Measurements from ENCODE around the gene FARP1.

Gene FARP1

DNA sequence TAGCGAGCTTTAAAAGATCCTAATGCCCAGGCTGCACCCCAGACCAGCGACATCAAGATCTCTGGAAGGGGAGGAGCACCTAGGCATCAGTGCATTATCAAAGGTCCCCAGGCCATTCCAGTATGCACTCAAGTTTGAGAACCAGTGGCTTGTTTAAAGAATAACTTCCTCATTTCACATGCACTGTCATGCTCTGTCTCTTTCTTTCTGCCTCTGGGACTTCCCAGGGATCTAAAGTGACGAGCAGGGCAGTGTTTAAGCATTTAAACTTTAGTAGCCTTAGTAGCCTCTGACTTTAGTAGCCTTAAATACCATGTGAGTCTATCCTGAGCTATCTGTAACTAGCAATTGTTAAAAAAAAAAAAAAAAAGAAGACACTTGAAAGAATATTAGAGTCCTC lies 8.9 kb upstream of the FARP1 start:
- no peak for DNase-seq (ENCODE audit: low read depth)
- TF ChIP-seq, protein P1, sequence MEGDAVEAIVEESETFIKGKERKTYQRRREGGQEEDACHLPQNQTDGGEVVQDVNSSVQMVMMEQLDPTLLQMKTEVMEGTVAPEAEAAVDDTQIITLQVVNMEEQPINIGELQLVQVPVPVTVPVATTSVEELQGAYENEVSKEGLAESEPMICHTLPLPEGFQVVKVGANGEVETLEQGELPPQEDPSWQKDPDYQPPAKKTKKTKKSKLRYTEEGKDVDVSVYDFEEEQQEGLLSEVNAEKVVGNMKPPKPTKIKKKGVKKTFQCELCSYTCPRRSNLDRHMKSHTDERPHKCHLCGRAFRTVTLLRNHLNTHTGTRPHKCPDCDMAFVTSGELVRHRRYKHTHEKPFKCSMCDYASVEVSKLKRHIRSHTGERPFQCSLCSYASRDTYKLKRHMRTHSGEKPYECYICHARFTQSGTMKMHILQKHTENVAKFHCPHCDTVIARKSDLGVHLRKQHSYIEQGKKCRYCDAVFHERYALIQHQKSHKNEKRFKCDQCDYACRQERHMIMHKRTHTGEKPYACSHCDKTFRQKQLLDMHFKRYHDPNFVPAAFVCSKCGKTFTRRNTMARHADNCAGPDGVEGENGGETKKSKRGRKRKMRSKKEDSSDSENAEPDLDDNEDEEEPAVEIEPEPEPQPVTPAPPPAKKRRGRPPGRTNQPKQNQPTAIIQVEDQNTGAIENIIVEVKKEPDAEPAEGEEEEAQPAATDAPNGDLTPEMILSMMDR (conservative IDR thresholded peaks at IDR 0.05; ENCODE audit: control insufficient read depth, insufficient read depth, low read depth, low read length) = no peak
- no peak overlapping the region for H3K4me3 ChIP-seq (ENCODE audit: control insufficient read depth, low read depth, low read length)

DNA sequence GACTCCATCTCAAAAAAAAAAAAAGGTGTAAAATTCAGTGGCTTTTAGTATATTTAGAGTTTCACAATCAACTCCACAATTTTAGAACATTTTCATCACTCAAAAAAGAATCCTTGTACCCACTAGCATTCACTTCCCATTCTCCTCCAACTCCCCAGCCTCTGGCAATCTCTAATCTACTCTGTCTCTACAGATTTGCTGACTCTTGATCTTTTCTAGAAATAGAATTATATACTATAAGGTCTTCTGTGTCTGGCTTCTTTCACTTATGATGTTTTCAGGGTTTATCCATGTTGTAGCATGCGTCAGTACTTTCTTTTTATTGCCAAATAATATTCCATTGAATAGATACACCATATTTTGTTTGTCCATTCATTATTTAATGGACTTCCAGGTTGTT lies 8.0 kb upstream of the FARP1 start:
- TF ChIP-seq, protein P1 (conservative IDR thresholded peaks at IDR 0.05; ENCODE audit: control insufficient read depth, insufficient read depth, low read depth, low read length) = no peak
- H3K4me3 ChIP-seq (ENCODE audit: control insufficient read depth, low read depth, low read length) = no peak overlapping the region
- DNase-seq (ENCODE audit: low read depth) = no peak

DNA sequence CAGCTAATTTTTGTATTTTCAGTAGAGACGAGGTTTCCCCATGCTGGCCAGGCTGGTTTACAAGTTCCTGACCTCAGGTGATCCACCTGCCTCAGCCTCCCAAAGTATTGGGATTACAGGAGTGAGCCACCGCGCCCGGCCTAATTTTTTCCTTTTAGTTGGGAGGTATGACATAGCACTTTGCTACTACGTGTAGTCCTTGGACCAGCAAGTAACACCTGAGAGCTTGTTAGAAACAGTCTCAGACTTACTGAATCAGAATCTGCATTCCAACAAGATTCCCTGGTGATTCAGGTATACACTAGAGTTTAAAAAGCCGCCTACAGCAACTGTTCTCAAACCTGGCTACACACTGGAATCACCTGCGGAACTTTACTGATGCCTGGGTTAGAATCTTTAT lies 1.8 kb upstream of the FARP1 start:
- DNase-seq (ENCODE audit: low read depth) = no peak
- no peak overlapping the region for H3K4me3 ChIP-seq (ENCODE audit: control insufficient read depth, low read depth, low read length)
- TF ChIP-seq, protein P1 (conservative IDR thresholded peaks at IDR 0.05; ENCODE audit: control insufficient read depth, insufficient read depth, low read depth, low read length) = no peak

DNA sequence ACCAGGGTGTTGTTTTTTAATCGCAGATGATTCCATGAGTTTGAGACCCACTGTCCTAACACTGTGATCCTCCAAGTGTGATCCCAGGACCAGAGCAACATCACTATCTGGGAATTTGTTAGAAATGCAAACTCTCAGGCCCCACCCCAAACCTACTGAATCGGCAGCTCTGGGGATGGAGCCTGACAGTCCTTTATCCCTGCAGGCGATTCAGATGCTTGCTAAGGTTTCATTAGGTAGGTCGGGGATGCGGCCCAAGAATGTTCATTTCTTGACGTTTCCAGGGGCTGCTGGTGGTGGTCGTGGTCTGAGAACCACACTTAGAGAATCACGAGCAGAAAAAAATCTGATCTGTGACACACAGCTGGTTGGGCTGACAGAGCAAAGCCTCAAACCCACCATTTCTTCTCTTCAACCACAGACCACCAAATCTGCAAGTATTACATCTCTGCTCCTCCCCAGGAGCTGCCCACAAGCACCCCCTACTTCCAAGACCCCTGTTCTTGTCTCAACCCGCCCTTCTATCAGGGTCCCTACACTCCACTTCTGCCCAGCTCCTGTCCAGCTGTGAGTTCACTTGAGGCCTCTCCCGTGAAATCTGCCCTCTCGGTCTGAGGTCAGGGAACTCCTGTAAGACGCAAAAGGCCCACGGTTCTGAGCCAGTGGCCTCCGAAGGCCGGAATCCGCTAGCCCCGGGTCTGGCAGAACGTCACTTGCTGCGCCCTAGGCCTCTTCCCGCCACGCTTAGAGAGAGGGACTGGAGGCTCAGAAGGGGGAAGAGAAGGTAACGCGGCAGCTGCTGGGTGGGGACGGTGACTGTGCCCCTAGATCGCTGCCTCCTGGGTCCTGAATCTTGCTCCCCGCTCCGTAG lies 1.1 kb upstream of the FARP1 start:
- TF ChIP-seq, protein P1 (conservative IDR thresholded peaks at IDR 0.05; ENCODE audit: control insufficient read depth, insufficient read depth, low read depth, low read length) = no peak
- DNase-seq (ENCODE audit: low read depth) = no peak
- H3K4me3 ChIP-seq (ENCODE audit: control insufficient read depth, low read depth, low read length) = no peak overlapping the region

DNA sequence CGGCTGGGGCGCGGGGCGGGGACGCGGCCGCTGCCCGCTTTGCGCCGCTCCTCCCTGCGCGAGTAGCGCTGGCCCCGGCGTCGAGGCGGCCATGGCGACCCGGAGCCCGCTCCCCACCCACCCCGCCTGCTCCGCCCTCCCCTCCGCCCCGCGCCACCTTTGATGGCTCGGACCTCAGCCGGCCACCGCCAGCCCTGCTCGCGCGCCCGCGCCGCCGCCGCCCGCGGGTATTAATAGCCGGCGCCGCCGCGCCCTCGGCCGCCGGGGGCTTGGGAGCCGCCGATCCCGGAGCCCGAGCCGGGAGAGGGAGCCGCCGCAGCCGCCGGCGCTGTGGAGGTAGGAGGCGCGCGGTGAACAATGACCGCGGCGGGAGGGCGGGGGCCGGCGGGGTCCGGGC lies 261 bp downstream of the FARP1 start:
- H3K4me3 ChIP-seq (ENCODE audit: control insufficient read depth, low read depth, low read length) = peak overlapping the region; percentile 69
- no peak for DNase-seq (ENCODE audit: low read depth)
- TF ChIP-seq, protein P1 (conservative IDR thresholded peaks at IDR 0.05; ENCODE audit: control insufficient read depth, insufficient read depth, low read depth, low read length) = no peak

DNA sequence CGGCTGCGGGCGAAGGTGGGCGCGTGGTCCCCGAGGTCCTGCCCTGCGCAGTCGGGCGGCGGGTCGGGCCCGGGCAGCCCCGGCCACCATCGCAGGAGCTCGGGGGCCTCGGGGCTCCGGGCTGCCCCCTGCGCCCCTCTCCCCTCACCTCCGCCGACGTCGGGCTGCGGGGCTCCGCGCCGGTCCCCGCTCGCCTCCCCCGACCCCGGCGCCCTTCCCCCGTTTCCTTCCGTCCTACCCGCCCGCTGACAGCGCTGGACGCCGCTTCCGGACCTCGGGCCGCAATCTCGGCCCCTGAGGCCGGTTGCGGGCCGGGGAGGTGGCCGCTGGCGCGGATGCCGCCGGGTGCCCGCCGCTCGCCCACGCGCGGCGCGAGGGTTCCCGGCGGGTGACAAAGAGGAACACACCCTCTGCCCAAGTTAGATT lies 720 bp downstream of the FARP1 start:
- no peak for DNase-seq (ENCODE audit: low read depth)
- TF ChIP-seq, protein P1 (conservative IDR thresholded peaks at IDR 0.05; ENCODE audit: control insufficient read depth, insufficient read depth, low read depth, low read length) = no peak
- H3K4me3 ChIP-seq (ENCODE audit: control insufficient read depth, low read depth, low read length) = peak overlapping the region; percentile 69
